H1 (cell line): ENCODE data around the gene C22orf31. TPM values are rescaled to one million over a fixed set of nuclear protein-coding genes. Genes with fewer than 3 reads are reported as not detected.
A peak's percentile ranks its signal among the peaks of the same experiment; 100 is the strongest.

Experiments used
- BRCA1 ChIP-seq: IDR thresholded peaks from 2 replicates; pipeline ENCODE4 v1.6.1; 2012; ENCODE audit warnings: low read depth, low read length, improper control_type of control experiment
- CHD7 ChIP-seq: fragments of 300-600 bp; sonication (generic); IDR thresholded peaks from 2 replicates; pipeline ENCODE4 v1.7.1; 2012; ENCODE audit warnings: low read length, moderate library complexity, mild to moderate bottlenecking, inconsistent platforms; ENCODE audit not compliant: insufficient replicate concordance
- CTBP2 ChIP-seq: IDR thresholded peaks from 2 replicates; pipeline ENCODE4 v1.7.0; 2011; ENCODE audit warnings: borderline replicate concordance, mild to moderate bottlenecking, moderate library complexity, mixed read lengths, low read length; ENCODE audit not compliant: insufficient read depth, insufficient read length
- RNF2 ChIP-seq: fragments of 200-900, 300-1000 bp; sonication (generic); IDR thresholded peaks from 2 replicates; pipeline ENCODE4 v1.7.1; 2016; ENCODE audit warnings: borderline replicate concordance, low read depth, mild to moderate bottlenecking, antibody characterized with exemption, low read length; ENCODE audit not compliant: poor library complexity, severe bottlenecking; ENCODE audit errors: missing control alignments
- SIX5 ChIP-seq: IDR thresholded peaks from 2 replicates; pipeline ENCODE4 v1.6.1; 2011; ENCODE audit warnings: mild to moderate bottlenecking, low read depth, low read length
- SP1 ChIP-seq: IDR thresholded peaks from 2 replicates; pipeline ENCODE4 v1.6.1; 2011; ENCODE audit warnings: low read depth, low read length
- SRF ChIP-seq: IDR thresholded peaks from 2 replicates; pipeline ENCODE4 v1.6.1; 2011; ENCODE audit warnings: mild to moderate bottlenecking, low read depth, low read length, moderate library complexity
- TCF12 ChIP-seq: IDR thresholded peaks from 2 replicates; pipeline ENCODE4 v1.6.1; 2011; ENCODE audit warnings: low read depth, mild to moderate bottlenecking, low read length
- polyA plus RNA-seq, 7 experiments: library from polyadenylated mRNA; depleted of rRNA in 3 of 7; stranded (reverse) in 5 of 7; unstranded in 2 of 7; fragments of >200 nt in 5 of 7; fragments of 200-250 nt in 2 of 7; gene quantifications; 1 replicate in 5 of 7; 2 replicates in 1 of 7; 4 replicates in 1 of 7; pipeline versions ENCODE4 v1.2.1 to v1.2.3, GENCODE V29; 2011 to 2013; ENCODE audit warnings: missing spikeins in 2 of 7, mixed read lengths in 2 of 7
- total RNA-seq: library from RNA; stranded (reverse); fragmentation: NEBNext Ultra II Directional; extraction: Animal tissue kit (Norgen Biotek cat#: 25700); gene quantifications from 2 replicates; pipeline ENCODE4 v1.2.1, GENCODE V29; 2021
- TF ChIP-seq, protein P1 (sequence below): IDR thresholded peaks from 2 replicates; pipeline ENCODE4 v1.6.1; 2011; ENCODE audit warnings: low read length, improper control_type of control experiment

Gene C22orf31
- total and polyA plus RNA-seq, 2 of the 8 experiments (the other 6 are each of a cell fraction or from before 2014, with no cell fraction given): not detected

DNA sequence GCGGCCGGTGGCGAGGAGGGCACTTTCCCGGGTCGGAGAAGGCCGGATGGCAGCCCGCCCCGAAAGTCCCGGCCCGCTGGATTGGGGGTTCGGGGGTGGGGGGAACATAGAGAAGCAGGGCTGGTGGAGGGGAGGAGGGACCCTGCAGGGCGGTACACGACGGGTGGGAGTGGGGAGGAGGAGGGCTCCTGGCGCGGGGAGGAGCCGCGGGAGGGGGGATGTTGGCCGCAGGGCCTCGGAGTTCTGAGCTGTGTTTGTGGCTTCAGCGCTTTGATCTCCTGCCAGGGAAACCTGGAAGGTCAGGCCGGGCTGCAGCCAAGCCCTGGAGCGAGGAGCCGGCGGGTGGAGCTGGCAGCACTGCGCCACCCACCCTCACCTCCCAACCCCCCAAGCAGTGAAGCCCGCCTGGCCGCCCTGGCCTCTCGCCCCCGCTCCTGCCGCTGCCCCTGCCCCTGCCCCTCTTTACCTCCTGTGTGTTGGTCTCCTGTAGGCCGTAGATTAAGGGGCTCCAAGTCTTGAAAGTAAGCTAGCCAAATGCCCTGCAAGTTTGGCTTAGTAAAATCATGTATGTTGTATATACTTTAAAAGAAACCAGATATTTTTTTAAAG is 30.9 kb downstream of the C22orf31 start (continued):
- TF ChIP-seq CHD7 (no peak), TCF12 (no peak), SRF (no peak), CTBP2 (no peak), SIX5 (no peak), SP1 (peak; percentile 90), RNF2 (no peak), BRCA1 (no peak)
- TF ChIP-seq, protein P1, sequence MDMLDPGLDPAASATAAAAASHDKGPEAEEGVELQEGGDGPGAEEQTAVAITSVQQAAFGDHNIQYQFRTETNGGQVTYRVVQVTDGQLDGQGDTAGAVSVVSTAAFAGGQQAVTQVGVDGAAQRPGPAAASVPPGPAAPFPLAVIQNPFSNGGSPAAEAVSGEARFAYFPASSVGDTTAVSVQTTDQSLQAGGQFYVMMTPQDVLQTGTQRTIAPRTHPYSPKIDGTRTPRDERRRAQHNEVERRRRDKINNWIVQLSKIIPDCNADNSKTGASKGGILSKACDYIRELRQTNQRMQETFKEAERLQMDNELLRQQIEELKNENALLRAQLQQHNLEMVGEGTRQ: no peak
